GM15510 (cell line): ENCODE measurements around the gene SORCS3.

Source experiments
- POLR2A ChIP-seq: IDR thresholded peaks from 3 replicates; pipeline ENCODE4 v1.6.1; 2011; ENCODE audit warnings: borderline replicate concordance; ENCODE audit not compliant: insufficient read length; ENCODE audit errors: extremely low read depth

The SORCS3 gene

DNA sequence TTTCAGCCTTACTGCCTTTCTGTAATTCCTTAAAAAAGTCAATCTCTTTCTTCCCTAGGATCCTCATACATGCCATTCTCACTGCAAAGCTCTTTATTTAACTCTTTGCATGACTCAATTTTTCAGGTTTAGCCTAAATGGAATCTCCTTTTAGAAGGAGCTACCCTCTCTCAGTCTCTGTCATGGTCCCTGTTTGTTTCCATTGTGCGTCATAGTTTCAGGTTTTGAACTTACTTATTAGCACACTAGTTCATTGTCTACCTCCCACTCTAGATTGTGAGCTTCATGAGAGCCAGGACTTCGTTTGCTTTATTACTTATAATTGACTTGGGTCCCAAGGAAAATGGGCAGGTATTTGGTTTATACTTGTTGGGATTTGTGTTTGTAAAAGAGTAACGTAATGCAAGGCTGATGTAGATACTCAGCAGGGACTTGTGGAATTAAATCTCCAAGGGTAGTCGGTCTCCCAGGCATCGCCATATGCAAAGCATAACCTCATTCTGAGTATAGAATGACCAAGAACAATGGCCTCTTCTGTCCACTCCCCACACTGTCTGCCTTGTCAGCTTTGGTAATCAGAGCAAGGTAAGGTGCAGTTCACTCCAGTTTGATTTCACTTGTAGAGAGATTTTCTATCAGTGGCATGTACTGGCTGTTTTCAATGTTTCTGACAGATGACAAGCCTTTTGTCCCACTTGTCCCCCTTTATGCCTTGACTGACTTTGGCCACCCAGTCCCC, 252.0 kb downstream of the SORCS3 start:
- no peak for TF ChIP-seq POLR2A

DNA sequence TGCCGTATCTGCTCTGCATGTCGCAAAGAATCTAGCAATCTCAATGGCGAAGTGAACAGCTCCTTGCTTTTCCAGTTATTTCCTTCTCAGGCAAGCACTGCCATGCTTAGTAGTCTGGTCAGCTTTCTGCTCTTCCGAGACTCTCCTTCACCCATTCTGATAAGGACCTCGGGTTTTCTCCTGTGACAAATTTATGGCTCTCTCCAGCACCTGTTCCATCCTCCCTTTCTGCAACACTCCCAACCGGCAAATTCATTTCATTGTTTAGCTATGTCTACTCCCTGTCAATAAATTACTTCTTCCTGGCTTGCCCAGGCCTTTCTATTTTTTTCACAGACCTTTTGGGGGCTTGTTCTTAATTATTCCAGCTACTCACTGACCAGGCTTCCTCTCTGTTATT, 252.6 kb downstream of the SORCS3 start:
- no peak for TF ChIP-seq POLR2A

DNA sequence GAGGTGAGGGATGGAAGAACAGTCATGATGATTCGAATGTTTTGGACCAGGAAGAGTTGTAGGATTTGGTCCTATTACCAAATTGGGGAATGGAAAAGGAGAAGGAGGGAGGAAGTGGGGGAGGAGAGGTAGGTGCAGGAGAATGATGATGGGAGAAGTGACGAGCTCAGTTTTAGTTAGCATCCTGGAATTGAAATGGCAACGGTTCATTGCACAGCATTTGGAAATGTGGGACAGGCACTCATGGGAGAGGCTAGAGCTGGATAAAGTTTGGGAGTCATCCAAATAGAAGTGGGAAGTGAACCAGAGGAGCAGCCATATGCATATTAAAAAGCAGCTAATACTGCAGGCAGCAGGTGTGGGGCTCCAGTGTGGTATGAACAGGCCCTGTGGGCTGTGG, 253.6 kb downstream of the SORCS3 start:
- no peak for TF ChIP-seq POLR2A

DNA sequence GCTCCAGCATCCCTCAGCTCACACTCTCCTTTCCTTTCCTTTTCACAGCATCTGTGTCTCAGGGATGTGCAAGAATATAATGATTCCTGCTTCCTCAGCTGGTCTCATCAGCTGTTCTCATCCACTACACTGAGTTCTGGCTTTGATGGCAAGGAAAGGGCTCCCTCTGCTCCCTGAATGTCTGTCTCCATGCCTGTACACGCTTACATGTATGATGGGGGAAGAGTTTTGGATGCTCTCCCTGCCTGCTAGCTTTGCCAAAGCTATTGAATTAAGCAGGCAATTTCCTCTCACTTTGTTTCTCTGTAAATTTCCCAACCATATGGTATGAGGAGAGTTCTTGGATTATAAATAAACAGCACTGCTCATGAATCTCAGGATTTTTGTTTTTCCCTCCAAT, 254.5 kb downstream of the SORCS3 start:
- no peak for TF ChIP-seq POLR2A

DNA sequence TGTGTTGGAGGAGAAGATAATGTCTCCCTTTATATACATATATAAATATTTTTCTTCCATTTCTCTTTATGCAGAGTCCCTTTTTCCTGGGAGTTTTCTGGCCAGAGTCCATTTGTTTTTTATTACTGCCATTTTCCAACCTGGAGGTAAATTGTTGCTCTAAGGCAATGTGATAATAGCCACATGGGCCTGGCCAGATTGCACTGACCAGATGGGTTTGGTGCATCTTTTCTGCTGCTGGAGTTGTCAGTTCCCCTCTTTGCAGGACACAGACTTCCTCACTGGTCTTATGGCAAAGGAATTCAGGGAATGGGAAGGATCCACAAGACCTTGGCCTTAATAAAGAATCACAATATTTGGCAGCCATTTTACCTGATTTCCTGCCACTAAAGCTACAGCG, 254.9 kb downstream of the SORCS3 start:
- TF ChIP-seq POLR2A, result no peak

- no peak for TF ChIP-seq POLR2A
Measured at GRCh38 chr10:104897696-104898095, 256.6 kb downstream of the SORCS3 start.

DNA sequence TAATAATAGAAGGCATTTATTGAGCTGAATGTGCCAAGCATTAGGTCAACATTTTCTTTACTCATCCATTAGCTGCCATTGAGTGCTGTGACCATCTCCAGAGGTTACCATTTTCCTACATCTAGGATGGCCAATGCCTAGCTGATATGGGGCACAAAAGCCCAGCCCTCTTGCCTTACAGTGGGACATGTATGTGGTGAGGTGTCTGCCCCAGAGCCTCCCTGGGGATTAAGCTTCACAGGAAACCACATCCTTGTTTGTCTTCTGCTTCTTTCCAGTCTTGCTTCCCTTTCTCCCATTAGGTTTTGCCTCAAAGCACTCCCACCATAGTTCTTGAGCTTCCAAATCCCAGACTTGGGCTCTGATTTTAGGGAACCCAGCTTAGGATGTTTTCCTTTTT, 258.7 kb downstream of the SORCS3 start:
- TF ChIP-seq POLR2A, result no peak

DNA sequence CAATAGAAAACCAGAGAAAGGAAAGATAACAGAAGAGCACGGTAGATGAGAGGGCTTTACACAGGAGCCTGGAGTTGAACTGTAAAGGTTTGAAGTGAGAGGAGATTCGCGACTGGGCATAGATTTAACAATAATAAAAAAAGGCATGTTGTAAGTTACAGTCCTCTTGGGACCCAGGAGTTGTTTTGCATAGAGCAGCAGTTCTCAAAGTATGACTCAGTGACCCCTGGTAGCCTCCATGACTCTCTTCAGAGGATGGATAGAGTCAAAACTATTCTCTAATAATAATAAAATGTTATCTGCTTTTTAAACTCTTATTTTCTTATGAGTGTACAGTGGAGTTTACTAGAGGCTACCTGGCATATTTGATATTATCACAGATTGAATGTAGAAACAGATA, 262.3 kb downstream of the SORCS3 start:
- TF ChIP-seq POLR2A, result no peak

DNA sequence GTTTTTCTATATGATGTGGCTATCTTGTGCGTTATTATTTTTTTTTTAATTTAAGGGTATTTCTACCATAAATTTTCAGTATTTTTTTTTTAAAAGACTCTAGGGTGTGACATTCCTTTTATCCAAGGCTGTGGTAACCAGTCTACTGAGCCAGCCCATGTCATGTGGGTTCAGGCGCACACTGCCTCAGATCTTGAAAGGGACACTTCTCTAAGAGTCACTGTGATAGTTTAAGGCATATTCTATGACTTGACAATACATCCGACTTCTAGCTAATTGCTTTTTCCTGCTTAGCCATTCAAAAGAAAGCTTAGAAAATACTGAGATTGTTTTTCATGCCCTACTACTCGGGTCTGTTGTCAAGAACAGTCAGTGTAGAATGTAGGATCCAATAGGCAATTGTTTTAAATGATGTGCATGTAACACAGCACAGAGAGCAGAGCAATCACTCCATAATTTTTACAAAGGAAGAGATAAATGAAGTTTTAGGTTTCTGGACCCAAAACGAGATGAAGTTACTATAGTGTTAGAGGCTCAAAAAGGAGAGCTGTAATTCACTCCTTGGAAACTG, 263.7 kb downstream of the SORCS3 start:
- TF ChIP-seq POLR2A, result no peak

DNA sequence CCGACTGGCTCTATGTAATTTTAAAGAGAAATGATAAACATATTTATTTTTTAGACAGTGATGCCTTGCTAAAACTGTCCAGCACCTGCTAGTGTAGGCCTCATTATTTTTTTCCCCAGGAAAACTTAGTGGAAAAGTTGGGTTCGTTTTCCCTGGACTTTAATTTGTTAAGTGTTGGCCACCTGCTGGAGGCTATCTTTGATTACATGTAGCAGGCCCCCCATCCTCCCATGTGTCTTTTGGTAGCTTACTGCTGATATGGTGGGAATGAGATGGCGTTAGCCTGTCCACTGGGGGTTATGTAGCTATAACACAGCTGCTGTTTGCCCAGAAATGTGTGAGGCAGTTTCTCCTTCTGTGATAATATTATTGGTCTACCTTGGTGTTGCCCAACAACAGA, 265.0 kb downstream of the SORCS3 start:
- no peak for TF ChIP-seq POLR2A

DNA sequence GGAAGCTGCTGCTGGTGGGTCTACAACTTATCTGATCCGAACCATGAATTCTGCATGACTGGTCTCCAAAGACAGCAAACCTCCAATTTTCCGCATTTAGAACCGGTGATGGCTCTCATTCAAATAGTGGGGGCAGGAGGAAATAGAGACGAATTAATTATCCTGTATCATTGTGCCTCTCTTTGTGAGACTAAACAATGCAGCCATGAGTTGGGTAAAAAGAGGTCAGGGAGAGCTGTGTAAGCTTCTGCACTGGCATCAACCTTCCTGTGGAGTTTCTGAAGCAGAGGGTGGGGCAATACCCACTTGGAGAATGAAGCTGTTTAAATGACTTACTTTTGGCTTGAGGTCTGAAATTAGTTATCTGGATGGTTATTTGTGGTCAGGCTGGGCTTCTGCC, 266.4 kb downstream of the SORCS3 start:
- no peak for TF ChIP-seq POLR2A

DNA sequence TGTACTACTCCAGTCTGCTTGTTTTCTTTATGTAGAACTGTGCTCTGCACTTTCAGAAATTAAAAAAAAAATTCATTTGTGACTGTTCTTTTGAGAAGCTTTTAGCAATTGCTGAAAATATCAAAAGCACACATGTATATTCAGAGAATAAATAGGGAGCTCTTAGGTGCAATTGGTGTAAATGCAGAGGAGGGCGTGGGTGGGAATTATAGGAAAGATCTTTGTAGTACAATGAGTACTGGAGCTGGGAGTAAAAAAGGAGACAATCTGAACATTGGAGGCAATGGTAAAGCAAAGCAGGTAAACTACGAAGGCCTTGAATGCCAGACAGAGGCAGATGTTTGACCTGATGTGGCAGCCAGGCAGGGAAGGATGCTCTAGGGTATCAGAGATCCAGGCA, 267.5 kb downstream of the SORCS3 start:
- TF ChIP-seq POLR2A, result no peak

DNA sequence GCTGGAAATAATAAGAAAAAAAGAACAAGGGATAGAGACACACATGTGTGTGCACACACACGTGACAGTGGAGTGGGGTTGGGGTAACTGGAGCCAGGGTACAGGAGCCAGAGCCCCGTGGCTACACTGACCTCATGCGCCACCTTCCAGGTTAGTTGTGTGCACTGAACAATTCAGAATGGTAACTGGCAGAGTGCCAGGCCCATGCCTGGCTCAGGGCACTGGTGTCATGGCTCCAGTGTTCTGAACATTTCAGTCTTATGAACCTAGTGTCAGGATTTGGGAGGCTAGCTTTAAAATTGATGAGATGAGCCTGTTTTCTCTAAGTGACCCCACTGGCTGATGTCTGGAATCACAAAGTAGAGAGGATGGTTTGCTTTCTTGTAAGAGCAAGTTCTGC, 269.6 kb downstream of the SORCS3 start:
- no peak for TF ChIP-seq POLR2A

- TF ChIP-seq POLR2A, result no peak
Measured at GRCh38 chr10:104913390-104913789, 272.3 kb downstream of the SORCS3 start.

DNA sequence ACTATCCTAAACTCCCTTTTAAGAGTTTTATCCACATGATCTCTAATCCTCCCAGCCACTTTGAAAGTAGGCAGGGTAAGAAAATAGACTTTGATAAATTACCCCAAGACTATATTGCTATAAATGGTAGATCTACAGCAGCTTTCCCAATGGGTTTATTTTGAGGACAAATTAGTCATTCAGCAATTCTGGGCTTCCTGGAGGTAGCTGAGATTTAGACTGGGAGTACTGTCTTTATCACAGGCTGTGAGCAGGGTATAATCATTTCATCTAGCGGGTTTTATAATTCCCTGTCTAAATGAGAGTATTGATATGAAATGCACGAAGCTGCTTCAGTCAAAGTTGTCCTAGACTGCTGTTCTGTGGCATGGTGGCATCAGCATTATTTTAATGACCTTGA, 279.4 kb downstream of the SORCS3 start:
- no peak for TF ChIP-seq POLR2A

GRCh38 chr10:104921763-104922162, 280.7 kb downstream of the SORCS3 start:
- TF ChIP-seq POLR2A, result no peak
